GM18867 (cell line): ENCODE data around the gene ACSS3.
"Not testable (repeated sequence)": the region's sequence is repeated elsewhere in the genome, so short reads cannot be mapped to it uniquely, and the experiment has no call there.

Experiments used
- ATAC-seq: cut with Tn5 transposase; IDR thresholded peaks from one replicate; pipeline ENCODE4 v1.9.1; 2021; ENCODE audit warnings: mild to moderate bottlenecking, moderate library complexity; ENCODE audit not compliant: unreplicated experiment

Gene ACSS3

GRCh38 chr12:81164827-81165226 lies 86.9 kb downstream of the ACSS3 start:
- ATAC-seq, result no peak

- no peak for ATAC-seq
Observed at GRCh38 chr12:81166790-81167189, 88.9 kb downstream of the ACSS3 start.

GRCh38 chr12:81167694-81168093 lies 89.8 kb downstream of the ACSS3 start:
- no peak for ATAC-seq

- ATAC-seq, result no peak
Observed at GRCh38 chr12:81168445-81168844, 90.6 kb downstream of the ACSS3 start.

- no peak for ATAC-seq
Observed at GRCh38 chr12:81170072-81170471, 92.2 kb downstream of the ACSS3 start.

- ATAC-seq, result no peak
Observed at GRCh38 chr12:81172851-81173250, 95.0 kb downstream of the ACSS3 start.

- ATAC-seq, result no peak
Observed at GRCh38 chr12:81174664-81175063, 96.8 kb downstream of the ACSS3 start.

GRCh38 chr12:81176796-81177195 lies 98.9 kb downstream of the ACSS3 start:
- no peak for ATAC-seq

GRCh38 chr12:81181691-81182090 lies 103.8 kb downstream of the ACSS3 start:
- no peak for ATAC-seq

- no peak for ATAC-seq
Observed at GRCh38 chr12:81187686-81188085, 109.8 kb downstream of the ACSS3 start.

GRCh38 chr12:81196595-81196994 lies 118.7 kb downstream of the ACSS3 start:
- no peak for ATAC-seq

- not testable (repeated sequence) for ATAC-seq
Observed at GRCh38 chr12:81200561-81200960, 122.7 kb downstream of the ACSS3 start.

GRCh38 chr12:81203671-81204204 lies 125.9 kb downstream of the ACSS3 start:
- ATAC-seq, result no peak

- ATAC-seq, result no peak
Observed at GRCh38 chr12:81205416-81205815, 127.5 kb downstream of the ACSS3 start.

GRCh38 chr12:81206429-81206828 lies 128.6 kb downstream of the ACSS3 start:
- no peak for ATAC-seq

GRCh38 chr12:81207173-81207572 lies 129.3 kb downstream of the ACSS3 start:
- no peak for ATAC-seq

- no peak for ATAC-seq
Observed at GRCh38 chr12:81207664-81208063, 129.8 kb downstream of the ACSS3 start.

GRCh38 chr12:81208187-81208911 lies 130.5 kb downstream of the ACSS3 start:
- ATAC-seq, result no peak

- ATAC-seq, result no peak
Observed at GRCh38 chr12:81209012-81209411, 131.1 kb downstream of the ACSS3 start.

GRCh38 chr12:81209772-81210225 lies 131.9 kb downstream of the ACSS3 start:
- not testable (repeated sequence) for ATAC-seq

- no peak for ATAC-seq
Observed at GRCh38 chr12:81211306-81211705, 133.4 kb downstream of the ACSS3 start.

GRCh38 chr12:81212996-81213696 lies 135.3 kb downstream of the ACSS3 start:
- ATAC-seq, result no peak
